Neural progenitor cell (in vitro differentiated cells): ENCODE results near the gene SNAI3. TPM values are rescaled to one million over a fixed set of nuclear protein-coding genes. Genes with fewer than 3 reads are reported as not detected.

Source experiments
- DNase-seq: peaks from one replicate; pipeline ENCODE4 v3.0.0-alpha.2; 2016; ENCODE audit warnings: low spot score
- H2AFZ ChIP-seq: fragments of 200-600 bp; sonication (generic); replicated peaks from 2 replicates; pipeline ENCODE4 v1.6.1; 2016; ENCODE audit warnings: antibody characterized with exemption
- H3F3A ChIP-seq: fragments of 200-600 bp; sonication (generic); 2 replicates; pipeline ENCODE4 v1.6.1; 2016; ENCODE audit warnings: antibody characterized with exemption, low read depth
- H3K27ac ChIP-seq: fragments of 200-600 bp; sonication (generic); 2 replicates; pipeline ENCODE4 v1.5.1; 2016; ENCODE audit warnings: mild to moderate bottlenecking
- H3K27me3 ChIP-seq: fragments of 200-600 bp; sonication (generic); 2 replicates; pipeline ENCODE4 v1.6.1; 2016; ENCODE audit warnings: mild to moderate bottlenecking, moderate library complexity
- H3K36me3 ChIP-seq: fragments of 200-600 bp; sonication (generic); 2 replicates; pipeline ENCODE4 v1.5.1; 2016
- H3K4me1 ChIP-seq: fragments of 200-600 bp; sonication (generic); 2 replicates; pipeline ENCODE4 v1.6.1; 2016; ENCODE audit warnings: mixed run types
- H3K4me2 ChIP-seq: fragments of 200-600 bp; sonication (generic); 2 replicates; pipeline ENCODE4 v1.6.1; 2016
- H3K4me3 ChIP-seq: fragments of 200-600 bp; sonication (generic); 2 replicates; pipeline ENCODE4 v1.5.1; 2016
- H3K79me2 ChIP-seq: fragments of 200-600 bp; sonication (generic); 2 replicates; pipeline ENCODE4 v1.6.1; 2016; ENCODE audit warnings: low read depth
- H3K9ac ChIP-seq: fragments of 200-600 bp; sonication (generic); 2 replicates; pipeline ENCODE4 v1.6.1; 2016
- H3K9me3 ChIP-seq: fragments of 200-600 bp; sonication (generic); 2 replicates; pipeline ENCODE4 v1.5.1; 2016; ENCODE audit warnings: low read depth
- H4K20me1 ChIP-seq: fragments of 200-600 bp; sonication (generic); 2 replicates; pipeline ENCODE4 v1.6.1; 2016; ENCODE audit warnings: low read depth
- H3K27ac Mint-ChIP-seq: 3 replicates; pipeline ENCODE4 v1.8.0; 2021; ENCODE audit warnings: mixed read lengths
- H3K27me3 Mint-ChIP-seq: 2 replicates; pipeline ENCODE4 v1.8.0; 2022; ENCODE audit warnings: low read depth, mild to moderate bottlenecking, inconsistent platforms, moderate library complexity, mixed read lengths; ENCODE audit not compliant: insufficient read depth
- H3K36me3 Mint-ChIP-seq: 3 replicates; pipeline ENCODE4 v1.8.0; 2021; ENCODE audit warnings: mixed read lengths
- H3K4me1 Mint-ChIP-seq: 3 replicates; pipeline ENCODE4 v1.8.0; 2021; ENCODE audit warnings: mixed read lengths
- H3K4me3 Mint-ChIP-seq: 3 replicates; pipeline ENCODE4 v1.8.0; 2021; ENCODE audit warnings: mild to moderate bottlenecking, moderate library complexity, mixed read lengths
- H3K9me3 Mint-ChIP-seq: 3 replicates; pipeline ENCODE4 v1.8.0; 2020; ENCODE audit warnings: mixed read lengths
- EZH2 ChIP-seq: fragments of 200-600 bp; sonication (generic); IDR thresholded peaks from 2 replicates; pipeline ENCODE4 v1.6.1; 2017; ENCODE audit warnings: antibody characterized with exemption, mild to moderate bottlenecking, moderate library complexity
- EZH2phosphoT487 ChIP-seq: fragments of 200-600 bp; sonication (generic); IDR thresholded peaks from 2 replicates; pipeline ENCODE4 v1.6.1; 2017; ENCODE audit warnings: antibody characterized with exemption
- total RNA-seq: library from RNA; depleted of rRNA; stranded (reverse); fragments of >200 nt; gene quantifications from 2 replicates; pipeline ENCODE4 v1.2.3, GENCODE V29; 2015; ENCODE audit warnings: low replicate concordance
- TF ChIP-seq, protein P1 (sequence below): fragments of 200-600 bp; sonication (generic); IDR thresholded peaks from 2 replicates; pipeline ENCODE4 v1.5.1; 2017; ENCODE audit warnings: antibody characterized with exemption, mild to moderate bottlenecking

The SNAI3 gene
- total RNA-seq, 1 donor from 2014 or later = not detected

DNA sequence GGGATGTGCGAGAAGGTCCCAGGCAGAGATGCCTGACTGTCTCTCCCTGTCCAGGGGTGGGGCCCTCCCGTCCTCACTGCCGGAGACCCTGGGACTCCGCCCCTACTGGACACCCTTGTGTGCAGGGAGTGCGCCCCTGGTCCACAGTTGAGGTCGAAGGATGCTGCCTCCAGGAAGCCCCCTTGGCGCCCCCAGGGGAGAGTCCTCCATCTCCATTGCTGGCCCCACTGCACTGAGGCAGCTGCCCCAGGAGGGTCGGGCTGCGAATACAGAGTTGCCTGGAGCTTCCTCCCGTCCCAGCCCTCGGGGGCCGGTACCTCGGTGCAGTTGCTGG is 46.6 kb upstream of the SNAI3 start:
- Mint-ChIP-seq H3K36me3 (no peaks in the 10 kb centered on the region), H3K4me3 (no peak overlapping the region)

DNA sequence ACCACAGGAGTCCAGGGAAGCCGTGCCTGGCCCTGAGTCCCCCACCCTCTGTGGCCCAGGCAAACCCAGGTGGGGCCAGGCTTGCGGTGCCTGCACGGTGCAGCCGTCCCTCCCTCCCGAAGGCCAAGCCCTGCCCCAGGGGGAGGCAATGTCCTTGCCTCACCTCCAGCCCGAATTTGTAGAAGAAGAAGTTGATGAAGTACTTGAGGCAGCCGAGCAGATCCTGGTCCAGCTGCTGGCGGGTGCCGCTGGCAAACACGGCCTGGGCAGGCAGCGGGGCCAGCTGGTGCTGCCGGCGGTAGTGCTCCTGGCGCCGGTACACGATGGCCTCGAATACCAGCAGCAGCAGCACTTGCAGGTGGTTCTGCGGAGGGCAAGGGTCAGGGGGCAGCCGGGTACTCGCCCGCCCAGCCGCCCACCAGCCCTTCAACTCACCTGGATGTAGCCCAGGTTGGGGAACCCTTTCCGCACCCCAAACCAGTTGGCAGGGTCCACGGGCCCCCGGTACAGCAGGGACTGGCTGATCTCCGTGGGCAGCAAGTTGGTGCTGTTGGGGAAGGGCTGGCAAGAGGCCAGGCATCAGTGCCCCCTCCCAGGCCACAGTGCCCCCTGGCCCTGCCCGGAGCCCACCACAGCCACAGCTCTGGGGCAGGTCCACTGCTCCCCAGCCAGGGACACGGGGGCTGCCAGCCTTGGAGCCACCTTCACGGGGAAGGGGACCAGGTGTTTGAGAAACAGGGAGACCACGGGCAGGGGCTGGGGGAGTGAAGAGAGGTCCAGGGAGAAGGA is 46.1 kb upstream of the SNAI3 start:
- no peak overlapping the region for H3K4me3 Mint-ChIP-seq
- no peaks in the 10 kb centered on the region for H3K9me3 Mint-ChIP-seq

More for the DNA sequence above, 46.6 kb upstream of the SNAI3 start:
- no peak overlapping the region for H3K9ac ChIP-seq
- no peak for DNase-seq
- no peaks in the 10 kb centered on the region for H3K9me3 Mint-ChIP-seq
- H2AFZ ChIP-seq = no peak overlapping the region
- H3K4me2 ChIP-seq = no peak overlapping the region
- peaks cover 3% of the 10 kb centered on the region for H3F3A ChIP-seq
- H3K79me2 ChIP-seq = no peaks in the 10 kb centered on the region
- peaks cover 2% of the 10 kb centered on the region for H3K27me3 Mint-ChIP-seq
- peaks cover 6% of the 10 kb centered on the region for H3K4me1 Mint-ChIP-seq
- no peaks in the 10 kb centered on the region for H3K4me1 ChIP-seq
- H3K27ac ChIP-seq = no peak overlapping the region
- no peaks in the 10 kb centered on the region for H3K27me3 ChIP-seq
- no peak overlapping the region for H3K4me3 ChIP-seq
- TF ChIP-seq EZH2 (no peak), EZH2phosphoT487 (no peak)
- TF ChIP-seq, protein P1, sequence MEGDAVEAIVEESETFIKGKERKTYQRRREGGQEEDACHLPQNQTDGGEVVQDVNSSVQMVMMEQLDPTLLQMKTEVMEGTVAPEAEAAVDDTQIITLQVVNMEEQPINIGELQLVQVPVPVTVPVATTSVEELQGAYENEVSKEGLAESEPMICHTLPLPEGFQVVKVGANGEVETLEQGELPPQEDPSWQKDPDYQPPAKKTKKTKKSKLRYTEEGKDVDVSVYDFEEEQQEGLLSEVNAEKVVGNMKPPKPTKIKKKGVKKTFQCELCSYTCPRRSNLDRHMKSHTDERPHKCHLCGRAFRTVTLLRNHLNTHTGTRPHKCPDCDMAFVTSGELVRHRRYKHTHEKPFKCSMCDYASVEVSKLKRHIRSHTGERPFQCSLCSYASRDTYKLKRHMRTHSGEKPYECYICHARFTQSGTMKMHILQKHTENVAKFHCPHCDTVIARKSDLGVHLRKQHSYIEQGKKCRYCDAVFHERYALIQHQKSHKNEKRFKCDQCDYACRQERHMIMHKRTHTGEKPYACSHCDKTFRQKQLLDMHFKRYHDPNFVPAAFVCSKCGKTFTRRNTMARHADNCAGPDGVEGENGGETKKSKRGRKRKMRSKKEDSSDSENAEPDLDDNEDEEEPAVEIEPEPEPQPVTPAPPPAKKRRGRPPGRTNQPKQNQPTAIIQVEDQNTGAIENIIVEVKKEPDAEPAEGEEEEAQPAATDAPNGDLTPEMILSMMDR = no peak
- H3K36me3 ChIP-seq = no peaks in the 10 kb centered on the region
- H3K9me3 ChIP-seq = no peaks in the 10 kb centered on the region
- H4K20me1 ChIP-seq = no peaks in the 10 kb centered on the region
- H3K27ac Mint-ChIP-seq = no peak overlapping the region

DNA sequence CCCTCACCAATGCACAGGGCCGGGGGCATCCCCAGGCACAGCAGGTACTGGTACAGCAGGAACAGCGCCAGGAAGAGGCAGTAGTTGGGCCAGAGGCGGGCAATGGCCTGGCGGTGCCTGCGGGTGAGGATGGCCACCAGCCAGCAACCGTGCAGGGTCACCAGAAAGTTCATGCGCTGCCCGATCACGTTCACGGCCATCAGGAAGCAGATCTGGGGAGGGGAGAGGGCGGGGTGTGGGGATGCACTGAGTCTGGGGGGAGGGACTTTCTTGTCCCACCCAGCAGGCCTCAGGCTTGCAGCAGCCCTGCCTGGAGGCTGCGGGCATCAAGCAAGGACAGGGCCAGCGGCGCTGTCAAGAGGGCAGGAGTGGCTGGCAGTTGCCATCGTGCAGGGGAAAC is 45.4 kb upstream of the SNAI3 start:
- Histone ChIP-seq H3K4me1 (no peaks in the 10 kb centered on the region), H4K20me1 (no peaks in the 10 kb centered on the region), H3K4me2 (no peak overlapping the region), H3K27me3 (no peaks in the 10 kb centered on the region), H3K9ac (no peak overlapping the region), H3K9me3 (no peaks in the 10 kb centered on the region), H3K36me3 (no peaks in the 10 kb centered on the region), H3K4me3 (no peak overlapping the region), H3K79me2 (no peaks in the 10 kb centered on the region), H3K27ac (no peak overlapping the region), H2AFZ (no peak overlapping the region), H3F3A (peaks cover 3% of the 10 kb centered on the region)
- no peak for DNase-seq
- peaks cover 2% of the 10 kb centered on the region for H3K27me3 Mint-ChIP-seq
- no peaks in the 10 kb centered on the region for H3K36me3 Mint-ChIP-seq
- no peak overlapping the region for H3K27ac Mint-ChIP-seq
- H3K4me1 Mint-ChIP-seq = peaks cover 10% of the 10 kb centered on the region
- H3K4me3 Mint-ChIP-seq = no peak overlapping the region
- TF ChIP-seq EZH2 (no peak), EZH2phosphoT487 (no peak)
- TF ChIP-seq, protein P1 = no peak
- H3K9me3 Mint-ChIP-seq = no peaks in the 10 kb centered on the region

More for the DNA sequence above, 46.1 kb upstream of the SNAI3 start:
- peaks cover 10% of the 10 kb centered on the region for H3K4me1 Mint-ChIP-seq
- H3K27me3 ChIP-seq = no peaks in the 10 kb centered on the region
- no peak overlapping the region for H3K4me2 ChIP-seq
- no peak overlapping the region for H3K9ac ChIP-seq
- no peaks in the 10 kb centered on the region for H3K4me1 ChIP-seq
- no peak overlapping the region for H3K27ac ChIP-seq
- no peak for DNase-seq
- H3K4me3 ChIP-seq = no peak overlapping the region
- no peaks in the 10 kb centered on the region for H3K79me2 ChIP-seq
- H3K27me3 Mint-ChIP-seq = peaks cover 2% of the 10 kb centered on the region
- no peak overlapping the region for H2AFZ ChIP-seq
- H3F3A ChIP-seq = peaks cover 3% of the 10 kb centered on the region
- no peak overlapping the region for H3K27ac Mint-ChIP-seq
- H4K20me1 ChIP-seq = no peaks in the 10 kb centered on the region
- H3K36me3 ChIP-seq = no peaks in the 10 kb centered on the region
- no peaks in the 10 kb centered on the region for H3K9me3 ChIP-seq
- no peaks in the 10 kb centered on the region for H3K36me3 Mint-ChIP-seq
- no peak for TF ChIP-seq EZH2phosphoT487
- TF ChIP-seq, protein P1 = no peak
